Activated CD4-positive, alpha-beta T cell treated with anti-CD3 and anti-CD28 coated beads for 4 hours (primary cell): ENCODE data around the gene GNL1.

Experiments used
- DNase-seq, 2 donors: peaks; one replicate each; pipeline ENCODE4 v3.0.0-alpha.2; 2020

The GNL1 gene

DNA sequence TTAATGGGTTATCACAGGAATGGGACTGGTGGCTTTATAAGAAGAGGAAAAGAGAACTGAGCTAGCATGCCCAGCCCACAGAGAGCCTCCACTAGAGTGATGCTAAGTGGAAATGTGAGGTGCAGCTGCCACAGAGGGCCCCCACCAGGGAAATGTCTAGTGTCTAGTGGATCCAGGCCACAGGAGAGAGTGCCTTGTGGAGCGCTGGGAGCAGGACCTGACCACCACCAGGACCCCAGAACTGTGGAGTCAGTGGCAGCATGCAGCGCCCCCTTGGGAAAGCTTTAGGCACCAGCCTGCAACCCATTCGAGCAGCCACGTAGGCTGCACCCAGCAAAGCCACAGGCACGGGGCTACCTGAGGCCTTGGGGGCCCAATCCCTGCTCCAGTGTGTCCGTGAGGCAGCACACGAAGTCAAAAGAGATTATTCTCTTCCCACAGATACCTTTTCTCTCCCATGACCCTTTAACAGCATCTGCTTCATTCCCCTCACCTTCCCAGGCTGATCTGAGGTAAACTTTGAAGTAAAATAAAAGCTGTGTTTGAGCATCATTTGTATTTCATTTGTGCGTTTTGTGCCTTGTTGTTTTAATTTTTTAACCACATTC lies 62.5 kb downstream of the GNL1 start:
- DNase-seq, result peak; percentile 49 to 58

GRCh38 chr6:30491991-30492952 lies 64.0 kb downstream of the GNL1 start:
- no peak for DNase-seq
